HepG2 (cell line): Measurements from ENCODE around the gene PLET1. TPM values are rescaled to one million over a fixed set of nuclear protein-coding genes. Genes with fewer than 3 reads are reported as not detected.

ENCODE experiments used
- ATAC-seq: fragments of 200-7000 bp; cut with Tn5 transposase; 3 replicates; pipeline ENCODE4 v1.9.1; 2020; ENCODE audit warnings: mild to moderate bottlenecking, moderate library complexity
- BruUV-seq: library from RNA; stranded (reverse); fragments of 400-500 nt; replicated peaks from 2 replicates; lab custom pipeline; 2021; lab: Mats Ljungman, UMichigan
- CTCF ChIA-PET: fragments of 300-600 bp; formaldehyde crosslinking; extraction: SDS; loops from one replicate; lab custom pipeline; 2021; ENCODE audit warnings: low total read pairs, inconsistent platforms, low intra/inter-chr PET ratio; lab: Yijun Ruan, JAX
- POLR2A ChIA-PET: fragments of 350-600 bp; sonication (Branson Sonifier 250); formaldehyde crosslinking; loops from one replicate; lab custom pipeline; 2020; ENCODE audit warnings: antibody characterized with exemption, inconsistent platforms; lab: Yijun Ruan, JAX
- DNase-seq: peaks from one replicate; pipeline ENCODE4 v3.0.0-alpha.2; 2015; ENCODE audit warnings: low spot score
- FAIRE-seq: peaks from 3 replicates; lab custom pipeline; 2011; peaks lifted over from hg19 to GRCh38; lab: Jason Lieb, UNC
- H2AFZ ChIP-seq: one replicate; pipeline ENCODE4 v1.6.1; 2011; ENCODE audit warnings: low read length, inconsistent platforms
- H3K27ac ChIP-seq: fragments of 300-600 bp; 3 replicates; pipeline ENCODE4 v1.8.0; 2011; ENCODE audit warnings: mixed run types, mild to moderate bottlenecking, mixed read lengths, low read length, inconsistent platforms; ENCODE audit not compliant: insufficient read depth; ENCODE audit errors: extremely low read length
- H3K27me3 ChIP-seq, 2 experiments: fragments of 200-600 bp in 1 of 2; 2 replicates in 1 of 2; 3 replicates in 1 of 2; pipeline versions ENCODE4 v1.6.0 to v1.8.0; 2011; ENCODE audit warnings: low read length in 2 of 2, mild to moderate bottlenecking in 2 of 2, moderate library complexity in 2 of 2, inconsistent platforms in 1 of 2; ENCODE audit not compliant: insufficient read depth in 2 of 2, control insufficient read depth in 1 of 2
- H3K36me3 ChIP-seq, 2 experiments: fragments of 200-600 bp in 1 of 2; replicated peaks in 1 of 2; 2 replicates in 1 of 2; 3 replicates in 1 of 2; pipeline versions ENCODE4 v1.5.1 to v1.8.0; 2011; ENCODE audit warnings: low read length in 2 of 2, inconsistent platforms in 1 of 2; ENCODE audit not compliant: insufficient read depth in 2 of 2, control insufficient read depth in 1 of 2
- H3K4me1 ChIP-seq: 2 replicates; pipeline ENCODE4 v1.5.1; 2012; ENCODE audit warnings: low read length, inconsistent platforms; ENCODE audit not compliant: insufficient read depth
- H3K4me2 ChIP-seq: 2 replicates; pipeline ENCODE4 v1.6.0; 2011; ENCODE audit warnings: low read depth, low read length, inconsistent platforms
- H3K4me3 ChIP-seq, 3 experiments: fragments of 200-600 bp in 1 of 3; sonication (generic), shearing (Covaris generic) in 1 of 3; replicated peaks in 1 of 3; 2 replicates each; pipeline ENCODE4 v1.5.1; 2011 to 2016; ENCODE audit warnings: low read length in 3 of 3, inconsistent platforms in 2 of 3, low read depth in 2 of 3, mild to moderate bottlenecking in 2 of 3, control low read depth in 1 of 3, mixed read lengths in 1 of 3; ENCODE audit not compliant: insufficient read depth in 1 of 3
- H3K79me2 ChIP-seq: one replicate; pipeline ENCODE4 v1.6.1; 2011; ENCODE audit warnings: low read length, inconsistent platforms; ENCODE audit not compliant: insufficient read depth
- H3K9ac ChIP-seq: 2 replicates; pipeline ENCODE4 v1.6.0; 2011; ENCODE audit warnings: mild to moderate bottlenecking, low read depth, low read length, inconsistent platforms; ENCODE audit not compliant: insufficient read depth
- H3K9me3 ChIP-seq: 2 replicates; pipeline ENCODE4 v1.5.1; 2012; ENCODE audit warnings: mild to moderate bottlenecking, low read length
- H4K20me1 ChIP-seq: 2 replicates; pipeline ENCODE4 v1.6.0; 2011; ENCODE audit warnings: inconsistent platforms, mild to moderate bottlenecking, low read length, moderate library complexity; ENCODE audit not compliant: insufficient read depth
- BRF2 ChIP-seq: sonication (generic); formaldehyde crosslinking; IDR thresholded peaks from 2 replicates; pipeline ENCODE4 v1.8.1; 2022; ENCODE audit warnings: mild to moderate bottlenecking, missing genetic modification reagents
- DNMT1 ChIP-seq: sonication (generic); formaldehyde crosslinking; IDR thresholded peaks from 2 replicates; pipeline ENCODE4 v1.5.1; 2020; ENCODE audit warnings: mild to moderate bottlenecking, missing genetic modification reagents
- GTF3A ChIP-seq: sonication (generic); formaldehyde crosslinking; conservative IDR thresholded peaks from 2 replicates; pipeline ENCODE4 v1.4.0; 2020; ENCODE audit warnings: mild to moderate bottlenecking, missing genetic modification reagents
- GZF1 ChIP-seq: sonication (generic); formaldehyde crosslinking; IDR thresholded peaks from 2 replicates; pipeline ENCODE4 v1.5.1; 2020; ENCODE audit warnings: mild to moderate bottlenecking, missing genetic modification reagents
- MLX ChIP-seq: IDR thresholded peaks from 2 replicates; pipeline ENCODE4 v1.6.1; 2016
- MTERF4 ChIP-seq: sonication (generic); formaldehyde crosslinking; IDR thresholded peaks from 2 replicates; pipeline ENCODE4 v1.8.0; 2023; ENCODE audit warnings: mild to moderate bottlenecking, missing genetic modification reagents
- MTF1 ChIP-seq: sonication (generic); formaldehyde crosslinking; IDR thresholded peaks from 2 replicates; pipeline ENCODE4 v1.5.0; 2020; ENCODE audit warnings: missing genetic modification reagents
- MXI1 ChIP-seq: IDR thresholded peaks from 3 replicates; pipeline ENCODE4 v1.6.1; 2012; ENCODE audit warnings: low read depth, low read length, inconsistent platforms, borderline replicate concordance
- NR2F6 ChIP-seq, 2 experiments: IDR thresholded peaks; 2 replicates each; pipeline ENCODE4 v1.6.1; 2016; ENCODE audit warnings: antibody characterized with exemption in 1 of 2, mild to moderate bottlenecking in 1 of 2
- SNAPC2 ChIP-seq: sonication (generic); formaldehyde crosslinking; IDR thresholded peaks from 2 replicates; pipeline ENCODE4 v1.8.1; 2022; ENCODE audit warnings: mild to moderate bottlenecking, missing genetic modification reagents
- SOX5 ChIP-seq: IDR thresholded peaks from 2 replicates; pipeline ENCODE4 v1.6.1; 2016; ENCODE audit warnings: borderline replicate concordance
- THAP8 ChIP-seq: sonication (generic); formaldehyde crosslinking; IDR thresholded peaks from 2 replicates; pipeline ENCODE4 v1.5.1; 2020; ENCODE audit warnings: missing genetic modification reagents, mild to moderate bottlenecking, borderline replicate concordance
- ZNF317 ChIP-seq: sonication (generic); formaldehyde crosslinking; IDR thresholded peaks from 2 replicates; pipeline ENCODE4 v1.5.0; 2020; ENCODE audit warnings: mild to moderate bottlenecking, missing genetic modification reagents
- ZNF615 ChIP-seq: sonication (generic); formaldehyde crosslinking; IDR thresholded peaks from 2 replicates; pipeline ENCODE4 v1.5.0; 2020; ENCODE audit warnings: mild to moderate bottlenecking, missing genetic modification reagents, borderline replicate concordance
- ZNF766 ChIP-seq: sonication (generic); formaldehyde crosslinking; IDR thresholded peaks from 2 replicates; pipeline ENCODE4 v1.5.0; 2020; ENCODE audit warnings: missing genetic modification reagents, borderline replicate concordance
- ZNF788 ChIP-seq: sonication (generic); formaldehyde crosslinking; IDR thresholded peaks from 2 replicates; pipeline ENCODE4 v1.5.0; 2020; ENCODE audit warnings: mild to moderate bottlenecking, missing genetic modification reagents, borderline replicate concordance
- WGBS: methylation state at CpG from one replicate; pipeline ENCODE4 v1.1.6; 2017; ENCODE audit warnings: low lambda C conversion rate; 5-methylcytosine and 5-hydroxymethylcytosine counted together
- in situ Hi-C: cut with HindIII; loops from 2 replicates; pipeline ENCODE4 v1.10.0; 2017; ENCODE audit warnings: low pct_unique_long_range_greater_than_20kb; ENCODE audit not compliant: extremely low pct_ligation_motif_present
- intact Hi-C: fragments of 100-400 bp; cut with micrococcal nuclease; formaldehyde crosslinking; loops from one replicate; pipeline ENCODE4 v1.10.0; 2022; ENCODE audit not compliant: unreplicated experiment
- polyA plus RNA-seq, 8 experiments: library from polyadenylated mRNA; depleted of rRNA in 3 of 8; stranded (reverse) in 7 of 8; unstranded in 1 of 8; fragments of >200 nt; fragmentation: Illumina TruSeq in 4 of 8; extraction: Trizol in 4 of 8; gene quantifications; 2 replicates each; pipeline versions ENCODE4 v1.2.1 to v1.2.3, GENCODE V29; 2011 to 2016; ENCODE audit warnings: low read depth in 4 of 8, missing spikeins in 1 of 8, mixed read lengths in 1 of 8; ENCODE audit not compliant: insufficient read depth in 1 of 8
- total RNA-seq, 5 experiments: library from RNA; depleted of rRNA; stranded (reverse); fragments of >200 nt; fragmentation: Illumina TruSeq; extraction: Trizol; gene quantifications; 2 replicates each; pipeline ENCODE4 v1.2.3, GENCODE V29; 2016; ENCODE audit warnings: low read depth in 1 of 5

The PLET1 gene
- total and polyA plus RNA-seq, 2 of the 13 experiments (the other 11 are each of a cell fraction or from before 2014, with no cell fraction given) = not detected

- TF ChIP-seq GTF3A (CRISPR knock-in tag) (no peak), MTERF4 (CRISPR knock-in tag) (no peak)
Observed at GRCh38 chr11:112307616-112308015, 47.0 kb upstream of the PLET1 start (continued).

- no peaks in the 10 kb centered on the region for H4K20me1 ChIP-seq
- peaks cover 10% of the 10 kb centered on the region for H3K4me1 ChIP-seq
- no peaks in the 10 kb centered on the region for H3K36me3 ChIP-seq
- intact Hi-C loops = no loop called here
- H3K27ac ChIP-seq = no peak overlapping the region
- H3K27me3 ChIP-seq = no peaks in the 10 kb centered on the region
- no peaks in the 10 kb centered on the region for H3K79me2 ChIP-seq
- in situ Hi-C loops = no loop called here
- CTCF ChIA-PET = no interaction called here
- WGBS = 36% methylated on average over 1 of the region's 1 CpG
- POLR2A ChIA-PET = no interaction called here
- FAIRE-seq = no peak
- no peak for TF ChIP-seq DNMT1 (CRISPR knock-in tag)
- TF ChIP-seq NR2F6 (IDR thresholded peaks at IDR 0.05) = no peak
- no peak for TF ChIP-seq NR2F6 (CRISPR knock-in tag; IDR thresholded peaks at IDR 0.05)
- TF ChIP-seq MTF1 (CRISPR knock-in tag) = no peak
- TF ChIP-seq MXI1 = no peak
- no peak for TF ChIP-seq ZNF317
- no peak overlapping the region for H3K4me3 ChIP-seq
- H3K4me2 ChIP-seq = no peak overlapping the region
- no TSS peak for BruUV-seq
- no peak for DNase-seq
- H3K9me3 ChIP-seq = no peaks in the 10 kb centered on the region
- H3K9ac ChIP-seq = no peak overlapping the region
- ATAC-seq = no peak
- H2AFZ ChIP-seq = no peak overlapping the region
Observed at GRCh38 chr11:112306230-112306629, 45.6 kb upstream of the PLET1 start.

GRCh38 chr11:112304914-112305313 is 44.3 kb upstream of the PLET1 start:
- DNase-seq (no peak), FAIRE-seq (no peak), ATAC-seq (no peak)
- no peak overlapping the region for H3K4me2 ChIP-seq
- in situ Hi-C loops (no loop called here), intact Hi-C loops (no loop called here)
- no peak overlapping the region for H3K9ac ChIP-seq
- H3K4me1 ChIP-seq = peaks cover 10% of the 10 kb centered on the region
- CTCF ChIA-PET = no interaction called here
- no peak overlapping the region for H3K4me3 ChIP-seq
- H3K36me3 ChIP-seq = no peaks in the 10 kb centered on the region
- H3K79me2 ChIP-seq = no peaks in the 10 kb centered on the region
- H3K9me3 ChIP-seq = no peaks in the 10 kb centered on the region
- no peaks in the 10 kb centered on the region for H4K20me1 ChIP-seq
- H3K27me3 ChIP-seq = no peaks in the 10 kb centered on the region
- H3K27ac ChIP-seq = no peak overlapping the region
- POLR2A ChIA-PET = no interaction called here
- WGBS = 80% methylated on average over 1 of the region's 1 CpG
- H2AFZ ChIP-seq = no peak overlapping the region
- BruUV-seq = no TSS peak
- no peak for TF ChIP-seq SOX5 (CRISPR knock-in tag)
- TF ChIP-seq GZF1 (CRISPR knock-in tag) = no peak
- TF ChIP-seq BRF2 = no peak
- no peak for TF ChIP-seq ZNF615 (CRISPR knock-in tag)
- no peak for TF ChIP-seq ZNF766 (CRISPR knock-in tag)
- no peak for TF ChIP-seq SNAPC2 (CRISPR knock-in tag)
- no peak for TF ChIP-seq ZNF788 (CRISPR knock-in tag)
- TF ChIP-seq THAP8 (CRISPR knock-in tag) = no peak
- TF ChIP-seq MLX (CRISPR knock-in tag) = no peak
